SK-N-SH treated with all-trans-retinoic acid at 6 μM for 48 hours (cell line): Measurements from ENCODE around the gene NARF.

Source experiments
- ATAC-seq: fragments of 200-7000 bp; cut with Tn5 transposase; 3 replicates; pipeline ENCODE4 v1.9.1; 2020; ENCODE audit warnings: mild to moderate bottlenecking, moderate library complexity
- BACH2 ChIP-seq: fragments of 250-450 bp; sonication (Bioruptor Pico); IDR thresholded peaks from 2 replicates; pipeline ENCODE4 v1.9.0; 2021; ENCODE audit warnings: mild to moderate bottlenecking, borderline replicate concordance
- CSDC2 ChIP-seq: fragments of 250-450 bp; sonication (Bioruptor Pico); IDR thresholded peaks from 2 replicates; pipeline ENCODE4 v1.5.0; 2020; ENCODE audit warnings: mild to moderate bottlenecking, moderate library complexity
- ESRRG ChIP-seq: fragments of 250-450 bp; sonication (Bioruptor Pico); IDR thresholded peaks from 2 replicates; pipeline ENCODE4 v1.6.1; 2021; ENCODE audit warnings: mild to moderate bottlenecking
- GLIS3 ChIP-seq: fragments of 250-450 bp; sonication (Bioruptor Pico); IDR thresholded peaks from 2 replicates; pipeline ENCODE4 v1.5.0; 2020; ENCODE audit warnings: mild to moderate bottlenecking, moderate library complexity
- ISL1 ChIP-seq: fragments of 250-450 bp; sonication (Bioruptor Pico); IDR thresholded peaks from 2 replicates; pipeline ENCODE4 v2.1.2; 2022; ENCODE audit warnings: mild to moderate bottlenecking, moderate library complexity
- OSR1 ChIP-seq: fragments of 250-450 bp; sonication (Bioruptor Pico); IDR thresholded peaks from 2 replicates; pipeline ENCODE4 v1.8.0; 2022; ENCODE audit warnings: moderate library complexity, mild to moderate bottlenecking, inconsistent platforms
- PPARA ChIP-seq: fragments of 250-450 bp; sonication (Bioruptor Pico); IDR thresholded peaks from 2 replicates; pipeline ENCODE4 v1.5.0; 2020; ENCODE audit warnings: mild to moderate bottlenecking, borderline replicate concordance
- RARB ChIP-seq: fragments of 250-450 bp; sonication (Bioruptor Pico); IDR thresholded peaks from 2 replicates; pipeline ENCODE4 v1.8.0; 2021; ENCODE audit warnings: mild to moderate bottlenecking, moderate library complexity
- SNAI2 ChIP-seq: fragments of 250-450 bp; sonication (Bioruptor Pico); IDR thresholded peaks from 2 replicates; pipeline ENCODE4 v1.5.0; 2020; ENCODE audit warnings: mild to moderate bottlenecking, moderate library complexity
- TCF4 ChIP-seq: fragments of 250-450 bp; sonication (Bioruptor Pico); IDR thresholded peaks from 2 replicates; pipeline ENCODE4 v1.8.0; 2021; ENCODE audit warnings: mild to moderate bottlenecking, moderate library complexity, borderline replicate concordance
- ZC3H10 ChIP-seq: fragments of 250-450 bp; sonication (Bioruptor Pico); IDR thresholded peaks from 2 replicates; pipeline ENCODE4 v1.5.1; 2021; ENCODE audit warnings: mild to moderate bottlenecking, moderate library complexity
- ZFP3 ChIP-seq: fragments of 250-450 bp; sonication (Bioruptor Pico); IDR thresholded peaks from 2 replicates; pipeline ENCODE4 v1.5.0; 2020; ENCODE audit warnings: mild to moderate bottlenecking, moderate library complexity
- ZFP30 ChIP-seq: fragments of 450-650 bp; formaldehyde crosslinking; IDR thresholded peaks from 2 replicates; pipeline ENCODE4 v1.5.0; 2022; ENCODE audit warnings: mild to moderate bottlenecking, moderate library complexity
- ZNF565 ChIP-seq: fragments of 450-650 bp; formaldehyde crosslinking; conservative IDR thresholded peaks from 2 replicates; pipeline ENCODE4 v1.5.0; 2020; ENCODE audit warnings: low read depth, mild to moderate bottlenecking, moderate library complexity
- ZNF70 ChIP-seq: fragments of 450-650 bp; formaldehyde crosslinking; IDR thresholded peaks from 2 replicates; pipeline ENCODE4 v1.5.0; 2020; ENCODE audit warnings: mild to moderate bottlenecking, moderate library complexity
- ZNF8 ChIP-seq: fragments of 450-650 bp; formaldehyde crosslinking; IDR thresholded peaks from 2 replicates; pipeline ENCODE4 v1.5.0; 2020; ENCODE audit warnings: mild to moderate bottlenecking, moderate library complexity
- TF ChIP-seq, protein P1 (sequence below): fragments of 250-450 bp; sonication (Bioruptor Pico); IDR thresholded peaks from 2 replicates; pipeline ENCODE4 v1.5.1; 2020; ENCODE audit warnings: low read depth, mild to moderate bottlenecking, moderate library complexity
- TF ChIP-seq, protein P2 (sequence below): fragments of 250-450 bp; sonication (Bioruptor Pico); IDR thresholded peaks from 2 replicates; pipeline ENCODE4 v1.5.1; 2021; ENCODE audit warnings: mild to moderate bottlenecking, moderate library complexity
- TF ChIP-seq, protein P3 (sequence below): fragments of 250-450 bp; sonication (Bioruptor Pico); IDR thresholded peaks from 2 replicates; pipeline ENCODE4 v1.8.0; 2020; ENCODE audit warnings: mild to moderate bottlenecking, moderate library complexity, borderline replicate concordance
- TF ChIP-seq, protein P4 (sequence below): fragments of 250-450 bp; sonication (Bioruptor Pico); IDR thresholded peaks from 2 replicates; pipeline ENCODE4 v1.8.0; 2021; ENCODE audit warnings: low read depth, mild to moderate bottlenecking, moderate library complexity, borderline replicate concordance
- TF ChIP-seq, protein P5 (sequence below): fragments of 250-450 bp; sonication (Bioruptor Pico); IDR thresholded peaks from 2 replicates; pipeline ENCODE4 v1.5.0; 2020; ENCODE audit warnings: mild to moderate bottlenecking, moderate library complexity

Gene NARF

DNA sequence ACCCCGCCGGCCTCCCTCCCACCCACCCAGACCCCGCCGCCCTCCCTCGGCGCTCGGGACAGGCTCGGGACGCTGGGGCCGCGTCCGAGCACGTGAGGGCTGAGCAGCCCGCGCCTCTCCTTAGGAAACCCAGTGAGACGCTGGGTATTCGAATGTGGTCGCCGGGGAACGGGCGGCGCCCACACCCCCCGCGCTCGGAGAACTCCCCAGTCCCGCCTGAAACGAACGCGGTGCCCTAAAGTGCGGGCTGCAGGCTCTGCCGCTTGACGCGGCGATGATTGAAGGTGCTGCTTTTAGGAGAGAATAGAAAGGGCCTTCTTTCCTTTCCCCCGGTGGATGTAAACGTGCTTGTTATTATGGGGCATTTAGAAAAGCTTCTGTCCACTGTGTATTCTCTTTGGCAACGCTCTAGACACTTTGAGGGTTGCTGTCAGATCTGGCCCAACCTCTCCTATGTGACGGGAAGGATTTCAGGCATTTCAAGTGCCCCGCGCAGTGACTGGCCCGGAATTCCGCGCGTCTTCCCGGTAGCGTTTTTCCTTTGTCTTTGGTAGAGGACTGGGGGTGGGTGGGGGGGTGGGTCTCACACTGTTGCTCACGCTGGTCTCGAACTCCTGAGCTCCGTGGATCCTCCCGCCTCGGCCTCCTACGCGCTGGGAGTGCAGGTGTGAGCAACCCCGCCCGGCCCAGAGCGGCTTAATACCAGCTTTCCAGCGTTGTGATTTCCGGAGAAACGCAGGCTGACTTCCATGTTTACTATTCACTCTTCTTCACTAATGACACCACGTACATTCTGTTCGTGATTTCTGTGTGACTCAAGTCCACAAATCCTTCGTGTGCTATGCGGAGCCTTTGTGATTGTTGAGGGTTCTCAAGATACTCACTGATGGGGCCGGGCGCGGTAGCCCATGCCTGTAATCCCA lies 39.2 kb downstream of the NARF start:
- TF ChIP-seq SNAI2, result no peak
- no peak for TF ChIP-seq BACH2
- no peak for TF ChIP-seq ZNF8 (CRISPR knock-in tag)
- TF ChIP-seq GLIS3, result no peak
- no peak for TF ChIP-seq ZFP3
- TF ChIP-seq OSR1, result no peak
- TF ChIP-seq, protein P1, sequence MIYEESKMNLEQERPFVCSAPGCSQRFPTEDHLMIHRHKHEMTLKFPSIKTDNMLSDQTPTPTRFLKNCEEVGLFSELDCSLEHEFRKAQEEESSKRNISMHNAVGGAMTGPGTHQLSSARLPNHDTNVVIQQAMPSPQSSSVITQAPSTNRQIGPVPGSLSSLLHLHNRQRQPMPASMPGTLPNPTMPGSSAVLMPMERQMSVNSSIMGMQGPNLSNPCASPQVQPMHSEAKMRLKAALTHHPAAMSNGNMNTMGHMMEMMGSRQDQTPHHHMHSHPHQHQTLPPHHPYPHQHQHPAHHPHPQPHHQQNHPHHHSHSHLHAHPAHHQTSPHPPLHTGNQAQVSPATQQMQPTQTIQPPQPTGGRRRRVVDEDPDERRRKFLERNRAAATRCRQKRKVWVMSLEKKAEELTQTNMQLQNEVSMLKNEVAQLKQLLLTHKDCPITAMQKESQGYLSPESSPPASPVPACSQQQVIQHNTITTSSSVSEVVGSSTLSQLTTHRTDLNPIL (CRISPR knock-in tag), result no peak
- TF ChIP-seq ISL1, result no peak
- TF ChIP-seq, all 23 proteins: peak for 0
- ATAC-seq, result peak; percentile 9; the same call in 2 of the 3 replicates

DNA sequence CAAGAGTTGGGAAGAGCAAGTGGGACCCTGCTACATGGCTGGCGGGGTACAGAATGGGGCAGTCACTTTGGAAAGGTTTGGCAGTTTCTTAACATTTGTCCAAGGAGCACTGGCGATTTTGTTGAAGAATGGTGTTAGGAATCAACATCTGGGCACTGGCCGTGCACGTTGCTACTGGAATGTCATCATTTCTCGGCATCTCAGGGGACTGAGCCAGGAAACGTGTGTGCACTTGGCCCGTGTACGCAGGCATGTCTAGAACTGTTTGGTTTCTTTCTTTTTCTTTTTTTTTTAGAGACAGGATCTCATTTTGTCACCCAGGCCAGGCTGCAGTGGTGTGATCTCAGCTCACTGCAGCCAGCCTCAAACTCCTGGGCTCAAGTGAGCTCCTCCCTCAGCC lies 43.7 kb downstream of the NARF start:
- TF ChIP-seq PPARA, result no peak
- ATAC-seq, result no peak

DNA sequence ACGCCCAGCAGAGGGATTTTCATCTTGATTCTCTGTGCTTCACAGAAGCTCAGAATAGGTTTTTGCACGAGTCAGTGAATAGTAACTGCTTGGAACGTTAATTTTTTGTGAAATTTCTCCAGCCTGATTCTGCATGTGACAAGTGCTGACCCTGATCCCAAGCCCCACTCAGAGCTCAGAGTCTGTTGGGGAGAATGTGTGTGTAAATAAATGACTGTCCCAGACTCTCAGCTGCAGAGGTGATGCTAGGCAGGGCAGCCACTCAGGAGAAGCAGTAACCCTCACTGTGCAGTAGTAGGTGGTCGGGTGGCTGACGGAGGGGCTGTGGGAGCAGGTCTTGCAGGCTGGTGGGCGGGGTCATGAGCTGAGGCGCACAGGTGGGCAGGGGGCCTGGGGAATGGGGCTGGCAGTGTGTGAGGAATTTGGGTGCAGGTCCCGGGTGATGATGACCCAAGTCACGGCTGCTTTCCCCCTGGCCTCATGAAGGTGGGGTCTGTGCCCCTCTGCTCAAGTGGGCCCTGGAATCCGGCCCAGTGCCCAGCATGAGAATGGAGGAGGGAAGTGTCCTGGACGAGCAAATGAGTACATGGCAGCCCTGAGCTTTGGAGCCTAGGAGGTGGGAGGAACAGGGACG lies 44.7 kb downstream of the NARF start:
- no peak for ATAC-seq
- no peak for TF ChIP-seq ZNF565 (CRISPR knock-in tag)

DNA sequence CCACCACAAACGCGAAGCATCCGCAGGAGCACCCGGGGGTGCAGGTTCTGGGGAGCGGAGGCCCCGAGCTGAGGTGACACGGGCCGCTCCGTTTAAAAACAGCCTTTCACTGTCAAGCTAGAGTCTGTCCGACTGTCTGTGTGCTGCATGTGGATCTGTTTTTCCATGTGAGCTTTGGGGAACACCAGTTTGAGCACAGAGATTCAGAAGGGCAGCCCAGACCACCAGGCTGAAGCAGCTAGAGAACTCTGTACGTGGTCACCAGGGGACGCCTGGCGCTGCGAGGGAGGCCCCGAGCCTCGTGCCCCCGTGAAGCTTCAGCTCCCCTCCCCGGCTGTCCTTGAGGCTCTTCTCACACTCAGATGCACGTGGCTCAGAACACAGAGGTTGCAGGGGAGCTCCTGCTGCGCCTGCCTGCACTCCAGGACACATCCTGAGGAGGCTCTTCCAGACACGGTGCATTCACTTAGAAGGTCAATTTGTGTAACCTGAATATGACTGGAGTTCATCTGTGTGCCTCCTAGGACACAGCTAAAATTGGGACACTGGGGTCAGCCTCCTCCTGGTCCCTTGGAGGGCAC lies 45.3 kb downstream of the NARF start:
- TF ChIP-seq OSR1, result no peak
- TF ChIP-seq ESRRG (CRISPR knock-in tag), result no peak
- TF ChIP-seq ZC3H10, result no peak
- no peak for TF ChIP-seq SNAI2
- TF ChIP-seq ZFP30, result no peak
- TF ChIP-seq, protein P2, sequence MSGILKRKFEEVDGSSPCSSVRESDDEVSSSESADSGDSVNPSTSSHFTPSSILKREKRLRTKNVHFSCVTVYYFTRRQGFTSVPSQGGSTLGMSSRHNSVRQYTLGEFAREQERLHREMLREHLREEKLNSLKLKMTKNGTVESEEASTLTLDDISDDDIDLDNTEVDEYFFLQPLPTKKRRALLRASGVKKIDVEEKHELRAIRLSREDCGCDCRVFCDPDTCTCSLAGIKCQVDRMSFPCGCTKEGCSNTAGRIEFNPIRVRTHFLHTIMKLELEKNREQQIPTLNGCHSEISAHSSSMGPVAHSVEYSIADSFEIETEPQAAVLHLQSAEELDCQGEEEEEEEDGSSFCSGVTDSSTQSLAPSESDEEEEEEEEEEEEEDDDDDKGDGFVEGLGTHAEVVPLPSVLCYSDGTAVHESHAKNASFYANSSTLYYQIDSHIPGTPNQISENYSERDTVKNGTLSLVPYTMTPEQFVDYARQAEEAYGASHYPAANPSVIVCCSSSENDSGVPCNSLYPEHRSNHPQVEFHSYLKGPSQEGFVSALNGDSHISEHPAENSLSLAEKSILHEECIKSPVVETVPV (CRISPR knock-in tag), result no peak
- no peak for TF ChIP-seq ISL1
- no peak for TF ChIP-seq GLIS3
- TF ChIP-seq ZNF8 (CRISPR knock-in tag), result no peak
- TF ChIP-seq, protein P3, sequence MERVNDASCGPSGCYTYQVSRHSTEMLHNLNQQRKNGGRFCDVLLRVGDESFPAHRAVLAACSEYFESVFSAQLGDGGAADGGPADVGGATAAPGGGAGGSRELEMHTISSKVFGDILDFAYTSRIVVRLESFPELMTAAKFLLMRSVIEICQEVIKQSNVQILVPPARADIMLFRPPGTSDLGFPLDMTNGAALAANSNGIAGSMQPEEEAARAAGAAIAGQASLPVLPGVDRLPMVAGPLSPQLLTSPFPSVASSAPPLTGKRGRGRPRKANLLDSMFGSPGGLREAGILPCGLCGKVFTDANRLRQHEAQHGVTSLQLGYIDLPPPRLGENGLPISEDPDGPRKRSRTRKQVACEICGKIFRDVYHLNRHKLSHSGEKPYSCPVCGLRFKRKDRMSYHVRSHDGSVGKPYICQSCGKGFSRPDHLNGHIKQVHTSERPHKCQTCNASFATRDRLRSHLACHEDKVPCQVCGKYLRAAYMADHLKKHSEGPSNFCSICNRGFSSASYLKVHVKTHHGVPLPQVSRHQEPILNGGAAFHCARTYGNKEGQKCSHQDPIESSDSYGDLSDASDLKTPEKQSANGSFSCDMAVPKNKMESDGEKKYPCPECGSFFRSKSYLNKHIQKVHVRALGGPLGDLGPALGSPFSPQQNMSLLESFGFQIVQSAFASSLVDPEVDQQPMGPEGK (CRISPR knock-in tag), result no peak
- TF ChIP-seq, protein P4, sequence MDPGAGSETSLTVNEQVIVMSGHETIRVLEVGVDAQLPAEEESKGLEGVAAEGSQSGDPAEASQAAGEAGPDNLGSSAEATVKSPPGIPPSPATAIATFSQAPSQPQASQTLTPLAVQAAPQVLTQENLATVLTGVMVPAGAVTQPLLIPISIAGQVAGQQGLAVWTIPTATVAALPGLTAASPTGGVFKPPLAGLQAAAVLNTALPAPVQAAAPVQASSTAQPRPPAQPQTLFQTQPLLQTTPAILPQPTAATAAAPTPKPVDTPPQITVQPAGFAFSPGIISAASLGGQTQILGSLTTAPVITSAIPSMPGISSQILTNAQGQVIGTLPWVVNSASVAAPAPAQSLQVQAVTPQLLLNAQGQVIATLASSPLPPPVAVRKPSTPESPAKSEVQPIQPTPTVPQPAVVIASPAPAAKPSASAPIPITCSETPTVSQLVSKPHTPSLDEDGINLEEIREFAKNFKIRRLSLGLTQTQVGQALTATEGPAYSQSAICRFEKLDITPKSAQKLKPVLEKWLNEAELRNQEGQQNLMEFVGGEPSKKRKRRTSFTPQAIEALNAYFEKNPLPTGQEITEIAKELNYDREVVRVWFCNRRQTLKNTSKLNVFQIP (CRISPR knock-in tag), result no peak
- no peak for TF ChIP-seq BACH2
- no peak for TF ChIP-seq PPARA
- ATAC-seq, result no peak; the same call in 2 of the 3 replicates

DNA sequence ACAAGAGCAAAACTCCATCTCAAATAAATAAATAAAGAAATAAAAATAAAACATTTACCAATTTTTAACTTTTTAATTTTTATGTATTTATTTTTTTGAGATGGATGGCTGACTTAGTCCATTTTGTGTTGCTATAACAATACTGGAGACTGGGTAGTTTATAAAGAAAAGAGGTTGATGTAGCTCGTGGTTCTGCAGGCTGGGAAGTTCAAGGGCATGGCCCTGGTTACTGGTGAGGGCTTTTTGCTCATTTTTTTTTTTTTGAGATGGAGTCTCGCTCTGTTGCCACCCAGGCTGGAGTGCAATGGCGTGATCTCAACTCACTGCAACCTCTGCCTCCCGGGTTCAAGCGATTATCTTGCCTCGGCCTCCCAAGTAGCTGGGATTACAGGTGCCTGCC lies 46.8 kb downstream of the NARF start:
- no peak for ATAC-seq
- TF ChIP-seq RARB (CRISPR knock-in tag), result no peak
- no peak for TF ChIP-seq ISL1
- TF ChIP-seq CSDC2 (CRISPR knock-in tag), result no peak
- no peak for TF ChIP-seq ZC3H10
- no peak for TF ChIP-seq PPARA
- no peak for TF ChIP-seq SNAI2
- no peak for TF ChIP-seq ZFP3
- TF ChIP-seq ZNF70, result no peak
- TF ChIP-seq ZNF8 (CRISPR knock-in tag), result no peak
- TF ChIP-seq TCF4 (CRISPR knock-in tag), result no peak
- TF ChIP-seq, protein P5, sequence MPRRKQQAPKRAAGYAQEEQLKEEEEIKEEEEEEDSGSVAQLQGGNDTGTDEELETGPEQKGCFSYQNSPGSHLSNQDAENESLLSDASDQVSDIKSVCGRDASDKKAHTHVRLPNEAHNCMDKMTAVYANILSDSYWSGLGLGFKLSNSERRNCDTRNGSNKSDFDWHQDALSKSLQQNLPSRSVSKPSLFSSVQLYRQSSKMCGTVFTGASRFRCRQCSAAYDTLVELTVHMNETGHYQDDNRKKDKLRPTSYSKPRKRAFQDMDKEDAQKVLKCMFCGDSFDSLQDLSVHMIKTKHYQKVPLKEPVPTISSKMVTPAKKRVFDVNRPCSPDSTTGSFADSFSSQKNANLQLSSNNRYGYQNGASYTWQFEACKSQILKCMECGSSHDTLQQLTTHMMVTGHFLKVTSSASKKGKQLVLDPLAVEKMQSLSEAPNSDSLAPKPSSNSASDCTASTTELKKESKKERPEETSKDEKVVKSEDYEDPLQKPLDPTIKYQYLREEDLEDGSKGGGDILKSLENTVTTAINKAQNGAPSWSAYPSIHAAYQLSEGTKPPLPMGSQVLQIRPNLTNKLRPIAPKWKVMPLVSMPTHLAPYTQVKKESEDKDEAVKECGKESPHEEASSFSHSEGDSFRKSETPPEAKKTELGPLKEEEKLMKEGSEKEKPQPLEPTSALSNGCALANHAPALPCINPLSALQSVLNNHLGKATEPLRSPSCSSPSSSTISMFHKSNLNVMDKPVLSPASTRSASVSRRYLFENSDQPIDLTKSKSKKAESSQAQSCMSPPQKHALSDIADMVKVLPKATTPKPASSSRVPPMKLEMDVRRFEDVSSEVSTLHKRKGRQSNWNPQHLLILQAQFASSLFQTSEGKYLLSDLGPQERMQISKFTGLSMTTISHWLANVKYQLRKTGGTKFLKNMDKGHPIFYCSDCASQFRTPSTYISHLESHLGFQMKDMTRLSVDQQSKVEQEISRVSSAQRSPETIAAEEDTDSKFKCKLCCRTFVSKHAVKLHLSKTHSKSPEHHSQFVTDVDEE (CRISPR knock-in tag), result no peak
- TF ChIP-seq, protein P4 (CRISPR knock-in tag), result no peak
